PC-9 (cell line): Measurements from ENCODE around the gene SPTBN5.

ENCODE experiments used
- EZH2 ChIP-seq: fragments of 200-600 bp; sonication (generic); IDR thresholded peaks from 2 replicates; pipeline ENCODE4 v1.8.0; 2017; ENCODE audit warnings: antibody characterized with exemption, low read depth
- TF ChIP-seq, protein P1 (sequence below): fragments of 200-600 bp; sonication (generic); conservative IDR thresholded peaks from 2 replicates; pipeline ENCODE4 v1.6.1; 2017; ENCODE audit warnings: mixed run types, antibody characterized with exemption, mild to moderate bottlenecking, moderate library complexity

DNA sequence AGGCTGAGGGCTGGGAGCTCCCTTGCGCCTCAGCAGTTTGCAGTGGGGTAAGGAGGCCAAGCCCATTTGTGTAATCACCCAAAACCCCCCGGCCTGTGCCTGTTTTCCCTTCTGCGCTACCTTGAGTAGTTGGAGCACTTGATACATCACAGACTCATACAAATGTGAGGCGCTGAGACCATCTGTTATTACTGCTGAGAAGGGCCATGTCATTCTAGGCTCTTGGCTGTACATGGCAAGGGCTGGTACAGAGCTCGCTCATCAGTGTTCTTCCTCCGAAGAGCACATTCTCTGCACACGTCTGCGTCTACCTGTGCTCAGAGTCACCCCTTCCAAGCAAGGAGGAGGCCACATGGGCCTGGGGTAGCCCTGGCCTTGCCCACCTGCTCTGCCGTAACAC, 45.9 kb downstream of the SPTBN5 start:
- TF ChIP-seq, protein P1, sequence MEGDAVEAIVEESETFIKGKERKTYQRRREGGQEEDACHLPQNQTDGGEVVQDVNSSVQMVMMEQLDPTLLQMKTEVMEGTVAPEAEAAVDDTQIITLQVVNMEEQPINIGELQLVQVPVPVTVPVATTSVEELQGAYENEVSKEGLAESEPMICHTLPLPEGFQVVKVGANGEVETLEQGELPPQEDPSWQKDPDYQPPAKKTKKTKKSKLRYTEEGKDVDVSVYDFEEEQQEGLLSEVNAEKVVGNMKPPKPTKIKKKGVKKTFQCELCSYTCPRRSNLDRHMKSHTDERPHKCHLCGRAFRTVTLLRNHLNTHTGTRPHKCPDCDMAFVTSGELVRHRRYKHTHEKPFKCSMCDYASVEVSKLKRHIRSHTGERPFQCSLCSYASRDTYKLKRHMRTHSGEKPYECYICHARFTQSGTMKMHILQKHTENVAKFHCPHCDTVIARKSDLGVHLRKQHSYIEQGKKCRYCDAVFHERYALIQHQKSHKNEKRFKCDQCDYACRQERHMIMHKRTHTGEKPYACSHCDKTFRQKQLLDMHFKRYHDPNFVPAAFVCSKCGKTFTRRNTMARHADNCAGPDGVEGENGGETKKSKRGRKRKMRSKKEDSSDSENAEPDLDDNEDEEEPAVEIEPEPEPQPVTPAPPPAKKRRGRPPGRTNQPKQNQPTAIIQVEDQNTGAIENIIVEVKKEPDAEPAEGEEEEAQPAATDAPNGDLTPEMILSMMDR: no peak
- TF ChIP-seq EZH2: no peak
